HG02870 (cell line): Measurements from ENCODE around the gene HACE1.
"Not testable (repeated sequence)": the region's sequence is repeated elsewhere in the genome, so short reads cannot be mapped to it uniquely, and the experiment has no call there.

ENCODE experiments used
- ATAC-seq: cut with Tn5 transposase; IDR thresholded peaks from one replicate; pipeline ENCODE4 v1.9.1; 2021; ENCODE audit warnings: mild to moderate bottlenecking, moderate library complexity; ENCODE audit not compliant: unreplicated experiment

The HACE1 gene

DNA sequence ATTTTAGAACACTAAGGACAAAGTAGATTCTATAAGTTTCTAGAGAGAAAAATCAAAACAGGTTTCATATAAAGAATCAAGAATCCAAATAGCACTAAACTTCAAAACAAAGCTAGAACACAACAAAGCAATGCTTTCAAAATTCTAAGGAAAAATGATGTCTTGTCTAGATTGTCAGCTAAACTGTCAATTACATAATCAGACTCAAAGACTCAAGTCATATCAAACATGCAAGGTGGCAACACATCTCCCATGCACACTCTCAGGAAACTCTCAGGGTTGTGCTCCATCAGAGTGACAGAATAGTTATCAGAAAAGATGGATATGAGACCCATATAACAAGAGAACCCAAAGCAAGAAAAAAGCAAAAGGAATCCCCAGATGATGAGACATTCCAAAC is 23.9 kb downstream of the HACE1 start:
- ATAC-seq, result no peak

DNA sequence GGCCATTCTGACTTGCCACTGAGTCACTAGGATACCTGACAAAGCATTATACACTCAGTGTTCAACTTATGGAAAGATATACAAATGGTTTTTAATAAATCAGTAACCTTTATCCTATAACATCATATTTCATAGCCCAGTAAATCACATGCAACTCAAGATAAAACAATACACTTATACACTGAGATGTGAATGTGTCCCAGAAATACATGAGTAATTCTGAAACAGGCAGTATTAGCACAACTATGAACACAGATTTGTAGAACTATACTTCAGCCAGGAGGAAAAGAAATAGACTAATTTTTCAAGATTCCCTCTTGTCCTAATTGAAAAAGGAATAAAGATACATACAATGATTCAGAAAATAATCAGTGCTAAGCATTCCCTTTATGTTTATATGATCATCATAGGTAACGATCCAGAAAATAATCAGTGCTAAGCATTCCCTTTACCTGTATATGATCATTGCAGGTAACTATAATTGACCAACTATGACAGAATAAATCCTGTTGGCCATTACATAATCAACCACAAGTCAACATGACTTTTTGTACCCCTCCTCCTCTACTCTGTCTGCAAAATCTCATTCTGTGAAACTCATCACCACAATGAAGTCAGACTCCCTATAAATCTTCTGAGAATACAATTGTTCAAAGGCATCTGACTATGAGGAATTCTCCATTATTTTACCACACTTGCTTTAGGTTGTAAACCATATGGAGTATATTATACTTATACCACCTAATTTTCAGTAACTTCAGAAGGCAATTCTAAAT is 30.3 kb downstream of the HACE1 start:
- peak; percentile 59 for ATAC-seq

DNA sequence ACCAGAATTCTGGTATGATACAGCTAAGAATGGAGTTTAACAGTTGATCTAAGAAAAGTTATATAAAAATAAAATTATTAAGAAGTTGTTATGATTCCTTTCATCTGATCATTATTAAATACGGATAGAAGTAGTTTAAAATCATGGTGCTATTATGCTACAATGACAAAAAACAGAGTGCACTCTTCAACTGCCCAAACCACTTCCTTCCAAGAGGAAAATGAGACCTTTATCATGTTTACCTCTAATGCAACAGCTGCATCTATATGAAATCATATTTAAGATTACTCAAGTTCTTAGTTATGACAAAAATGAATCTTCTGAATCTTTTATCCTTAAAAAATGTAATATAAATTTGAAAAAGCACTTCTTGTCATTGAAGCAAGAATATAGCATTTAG is 31.2 kb downstream of the HACE1 start:
- ATAC-seq, result no peak

DNA sequence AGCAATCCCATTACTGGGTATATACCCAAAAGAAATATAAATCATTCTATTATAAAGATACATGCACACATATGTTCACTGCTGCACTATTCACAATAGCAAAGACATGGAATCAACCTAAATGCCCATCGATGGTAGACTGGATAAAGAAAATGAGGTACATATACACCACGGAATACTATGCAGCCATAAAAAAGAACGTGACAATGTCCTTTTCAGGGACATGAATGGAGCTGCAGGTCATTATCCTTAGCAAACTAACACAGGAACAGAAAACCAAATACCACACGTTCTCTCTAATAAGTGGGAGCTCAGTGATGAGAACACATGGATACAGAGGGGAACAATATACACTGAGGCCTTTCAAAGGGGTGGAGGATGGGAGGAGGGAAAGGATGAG is 38.9 kb downstream of the HACE1 start:
- ATAC-seq, result not testable (repeated sequence)

DNA sequence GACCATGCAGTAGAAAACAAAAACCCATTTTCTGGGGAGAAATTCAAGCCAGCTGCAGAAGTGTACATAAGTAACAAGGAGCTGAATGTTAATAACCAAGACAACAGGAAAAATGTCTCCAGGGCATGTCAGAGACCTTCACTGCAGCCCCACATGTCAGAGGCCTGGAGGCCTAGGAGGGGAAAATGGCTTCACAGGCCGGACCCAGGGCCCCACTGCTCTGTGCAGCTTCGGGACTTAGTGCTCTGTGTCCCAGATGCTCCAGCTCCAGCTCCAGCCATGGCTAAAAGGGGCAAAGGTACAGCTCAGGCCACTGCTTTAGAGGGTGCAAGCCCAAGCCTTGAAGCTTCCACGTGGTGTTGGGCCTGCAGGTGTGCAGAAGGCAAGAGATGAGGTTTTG is 43.6 kb downstream of the HACE1 start:
- ATAC-seq, result no peak

DNA sequence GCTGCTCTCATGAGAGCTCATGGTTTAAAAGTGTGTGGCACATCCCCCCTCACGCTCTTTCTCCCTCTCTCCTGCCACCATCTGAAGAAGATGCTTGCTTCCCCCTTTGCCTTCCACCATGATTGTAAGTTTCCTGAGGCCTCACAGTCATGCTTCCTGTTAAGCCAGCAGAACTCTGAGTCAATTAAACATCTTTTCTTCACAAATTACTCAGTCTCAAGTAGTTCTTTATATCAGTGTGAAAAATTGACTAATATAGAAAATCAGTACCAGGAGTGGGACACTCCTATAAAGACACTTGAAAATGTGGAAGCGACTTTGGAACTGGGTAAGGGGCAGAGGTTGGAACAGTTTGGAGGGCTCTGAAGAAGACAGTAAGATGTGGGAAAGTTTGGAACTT is 45.0 kb downstream of the HACE1 start:
- no peak for ATAC-seq

DNA sequence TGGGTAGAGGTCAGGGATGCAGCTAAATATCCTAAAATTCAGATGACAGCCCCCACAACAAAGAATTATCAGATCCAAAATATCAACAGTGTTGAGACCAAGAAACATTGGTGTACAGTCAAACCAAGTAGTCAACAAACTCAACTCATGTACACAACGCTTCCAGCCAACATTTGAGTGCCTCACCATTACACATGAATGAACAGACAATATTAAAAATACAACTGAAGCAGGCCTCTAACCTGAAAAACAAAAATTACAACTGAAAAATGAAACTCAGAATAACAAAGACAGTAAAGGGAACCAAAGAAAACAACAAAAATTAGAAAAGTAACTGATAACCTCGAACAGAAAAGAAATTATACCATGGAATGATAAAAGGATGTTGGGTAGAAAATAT is 46.2 kb downstream of the HACE1 start:
- ATAC-seq, result peak; percentile 53

DNA sequence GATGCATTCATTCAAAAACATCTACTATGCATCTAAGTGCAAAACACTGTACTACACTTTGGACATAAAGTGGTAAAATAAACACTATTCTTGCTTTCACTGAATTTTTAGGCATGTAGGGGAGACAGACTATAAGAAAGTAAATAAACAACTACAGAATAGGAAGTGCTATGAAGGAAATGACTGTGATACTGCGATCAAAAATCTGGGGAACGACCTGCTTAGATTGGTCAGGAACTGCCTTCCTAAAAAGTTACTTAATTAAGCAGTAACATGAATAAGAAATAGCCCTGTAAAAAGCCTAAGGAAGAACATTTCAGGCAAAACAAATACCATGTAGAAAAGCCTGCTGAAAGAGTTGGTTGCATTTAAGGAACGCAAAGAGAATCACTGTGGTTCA is 50.6 kb downstream of the HACE1 start:
- no peak for ATAC-seq

DNA sequence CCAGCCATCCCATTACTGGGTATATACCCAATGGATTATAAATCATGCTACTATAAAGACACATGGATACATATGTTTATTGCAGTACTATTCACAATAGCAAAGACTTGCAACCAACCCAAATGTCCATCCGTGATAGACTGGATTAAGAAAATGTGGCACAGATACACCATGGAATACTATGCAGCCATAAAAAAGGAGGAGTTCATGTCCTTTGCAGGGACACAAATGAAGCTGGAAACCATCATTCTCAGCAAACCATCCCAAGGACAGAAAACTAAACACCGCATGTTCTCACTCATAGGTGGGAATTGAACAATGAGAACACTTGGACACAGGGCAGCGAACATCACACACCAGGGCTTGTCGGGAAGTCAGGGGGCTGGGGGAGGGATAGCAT is 54.4 kb downstream of the HACE1 start:
- not testable (repeated sequence) for ATAC-seq

DNA sequence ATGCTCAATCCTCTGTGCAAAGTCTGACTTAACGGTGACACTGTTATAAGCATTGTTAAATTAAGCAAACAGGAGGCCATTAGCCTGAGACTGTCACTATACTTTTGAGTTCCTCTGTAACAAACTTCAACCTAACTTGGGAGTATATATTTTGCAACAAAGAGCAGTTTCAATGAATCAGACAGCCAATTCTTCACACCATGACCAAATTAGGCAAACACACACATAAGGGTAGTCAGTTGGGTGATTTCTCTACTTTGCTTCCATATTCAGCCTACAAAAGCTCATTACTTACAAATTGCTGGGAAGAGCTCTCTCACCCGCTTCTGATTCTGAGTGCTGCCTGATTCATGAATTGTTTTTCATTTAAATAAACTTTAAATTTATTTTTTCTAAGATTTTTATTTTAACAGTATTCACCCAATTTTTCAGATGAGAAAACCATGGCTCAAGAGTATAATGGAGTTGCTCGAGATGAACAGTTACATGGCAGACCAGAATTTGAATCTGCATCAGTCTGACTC is 60.5 kb downstream of the HACE1 start:
- no peak for ATAC-seq

DNA sequence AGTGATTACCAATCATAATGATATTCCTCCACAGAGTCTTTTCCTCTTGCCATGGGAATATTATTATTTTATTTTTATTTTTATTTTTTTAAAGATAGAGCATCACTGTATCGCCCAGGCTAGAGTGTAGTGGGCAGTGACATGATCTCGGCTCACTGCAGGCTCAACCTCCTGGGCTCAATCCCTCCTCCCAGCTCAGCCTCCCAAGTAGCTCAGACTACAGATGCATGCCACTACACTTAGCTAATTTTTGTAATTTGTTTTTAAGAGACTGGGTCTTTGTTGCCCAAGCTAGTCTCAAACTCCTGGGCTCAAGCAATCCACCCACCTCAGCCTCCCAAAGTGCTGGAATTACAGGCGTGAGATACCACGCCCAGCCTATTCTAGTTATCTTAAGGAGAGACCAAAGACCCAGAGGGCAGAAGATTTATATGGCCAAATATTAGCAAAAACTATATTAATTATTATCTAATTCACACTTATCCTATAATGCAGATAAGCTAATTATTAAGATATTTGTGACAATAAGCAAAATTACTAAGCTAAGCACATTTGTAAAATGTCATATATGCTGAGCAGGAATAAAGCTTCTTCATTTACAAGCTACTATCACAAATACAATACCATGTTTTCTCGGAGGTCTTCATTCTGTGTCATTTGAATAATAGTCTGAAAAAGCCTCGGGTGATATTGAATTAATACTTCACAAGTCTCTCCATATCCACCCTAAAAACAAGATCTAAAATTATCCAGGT is 63.5 kb downstream of the HACE1 start:
- no peak for ATAC-seq

DNA sequence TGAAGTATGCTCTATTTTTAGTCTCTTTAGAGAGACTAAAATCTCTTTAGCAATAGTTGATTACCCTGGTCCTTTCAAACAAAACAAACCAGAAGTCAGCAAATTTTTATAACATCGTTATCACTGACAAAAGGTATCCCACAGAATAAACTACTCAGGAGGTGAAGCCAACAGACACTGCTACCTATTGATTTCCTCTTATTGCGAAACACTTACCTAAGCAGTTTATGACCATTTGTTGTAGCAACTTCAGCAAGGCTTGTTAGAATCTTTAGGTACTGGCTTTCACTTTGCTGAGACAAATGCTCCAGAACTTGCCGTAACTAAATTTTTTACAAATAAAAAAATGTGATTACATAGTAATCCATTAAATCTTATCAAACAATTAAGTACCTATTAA is 64.4 kb downstream of the HACE1 start:
- ATAC-seq, result no peak

DNA sequence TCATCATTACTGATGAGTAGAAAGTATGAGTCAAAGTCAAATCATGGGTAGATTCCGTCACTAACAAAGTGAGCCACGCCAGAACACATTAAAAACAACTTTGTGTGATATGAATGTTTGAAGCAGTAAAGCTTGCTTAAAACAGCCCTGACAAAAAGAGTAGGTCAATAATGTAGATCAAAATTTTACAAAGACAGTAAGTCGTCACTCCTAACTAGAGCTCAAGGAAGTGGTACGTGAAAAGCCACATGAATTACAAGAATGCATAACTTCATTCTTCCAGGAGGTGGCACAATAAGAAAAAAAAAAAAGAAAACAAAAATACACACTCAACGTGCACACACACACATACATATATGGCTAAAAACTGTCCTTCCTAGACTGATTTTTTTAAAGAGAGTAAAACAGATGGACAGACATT is 69.9 kb downstream of the HACE1 start:
- peak; percentile 86 for ATAC-seq

DNA sequence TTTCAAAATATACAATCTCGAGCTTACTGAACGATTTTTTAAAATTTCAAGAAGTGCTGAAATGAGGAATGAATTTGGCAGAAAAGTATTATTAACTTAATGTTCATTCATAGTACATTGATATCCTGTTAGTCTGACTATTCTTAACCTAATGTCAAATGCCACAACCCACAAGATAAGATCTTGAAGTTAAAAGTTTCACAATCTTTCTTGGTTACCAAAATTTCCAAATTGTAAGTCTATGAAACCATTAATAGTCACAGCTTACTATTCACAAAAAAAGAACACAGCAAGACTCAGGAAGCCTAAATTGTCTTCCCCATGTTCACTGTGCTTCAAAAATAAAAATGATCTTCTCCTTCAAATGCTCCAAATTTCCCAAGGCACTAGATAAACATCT is 71.3 kb downstream of the HACE1 start:
- no peak for ATAC-seq

DNA sequence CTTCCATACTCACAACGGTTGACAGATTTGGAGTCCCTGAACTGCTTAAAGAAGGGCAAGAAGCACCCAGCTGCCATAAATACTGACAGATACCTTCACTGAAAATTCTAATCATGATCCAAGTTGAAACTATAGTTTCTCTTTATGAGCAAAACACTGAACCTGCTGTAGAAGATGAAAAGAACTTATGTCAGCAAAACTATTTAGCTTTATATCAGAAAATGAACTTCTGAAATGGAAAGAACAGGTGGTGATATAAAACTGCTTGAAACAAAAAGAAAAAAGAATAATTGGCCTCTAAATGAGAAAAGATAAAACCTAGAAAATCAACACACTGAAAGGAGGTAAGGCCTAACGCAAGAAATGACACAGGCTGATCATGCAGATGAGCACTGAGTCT is 72.4 kb downstream of the HACE1 start:
- no peak for ATAC-seq

DNA sequence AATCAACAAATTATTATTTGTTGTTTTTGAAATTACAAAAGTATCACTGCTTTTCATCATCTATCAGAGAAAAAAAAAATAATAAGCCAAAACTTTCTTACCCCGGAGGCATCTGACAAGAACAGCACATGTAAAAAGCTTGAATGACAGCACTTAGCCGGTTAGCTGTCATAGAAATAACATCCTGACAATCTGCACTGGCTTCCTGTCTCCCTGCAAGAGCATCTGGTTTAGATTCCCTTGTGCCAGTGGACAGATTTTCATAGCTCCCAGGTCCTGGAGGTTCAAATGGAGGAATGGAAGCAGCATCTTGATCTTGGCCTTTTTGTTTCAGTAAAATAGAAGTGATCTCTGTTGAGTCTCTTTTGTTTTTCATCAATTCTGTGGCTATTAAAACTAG is 74.8 kb downstream of the HACE1 start:
- no peak for ATAC-seq

DNA sequence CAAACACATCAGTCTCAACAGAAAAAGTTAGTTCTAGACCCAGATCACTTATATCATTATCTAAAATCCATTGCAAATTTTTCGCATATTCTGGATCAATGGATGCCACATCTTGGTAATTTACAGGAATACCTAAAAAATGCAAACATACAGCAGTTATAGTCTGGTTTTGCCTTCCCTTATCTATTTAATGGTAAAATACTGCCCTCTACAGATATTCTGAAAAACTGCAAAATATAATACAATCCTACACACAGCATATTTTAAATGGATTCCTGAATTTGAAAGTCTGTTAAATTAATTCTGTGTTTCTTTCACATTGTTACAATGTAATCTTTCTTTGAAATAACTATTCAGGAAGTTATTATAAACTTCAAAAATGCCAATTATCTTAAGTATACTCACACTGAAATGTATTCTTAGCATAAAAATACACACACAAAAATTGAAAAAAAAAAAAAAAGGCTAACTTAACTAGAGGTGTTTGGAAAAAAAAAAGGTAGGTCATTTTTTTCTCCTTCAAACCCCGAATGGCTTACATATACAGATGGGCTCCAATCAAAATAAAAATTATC is 88.4 kb downstream of the HACE1 start:
- ATAC-seq, result peak; percentile 83

DNA sequence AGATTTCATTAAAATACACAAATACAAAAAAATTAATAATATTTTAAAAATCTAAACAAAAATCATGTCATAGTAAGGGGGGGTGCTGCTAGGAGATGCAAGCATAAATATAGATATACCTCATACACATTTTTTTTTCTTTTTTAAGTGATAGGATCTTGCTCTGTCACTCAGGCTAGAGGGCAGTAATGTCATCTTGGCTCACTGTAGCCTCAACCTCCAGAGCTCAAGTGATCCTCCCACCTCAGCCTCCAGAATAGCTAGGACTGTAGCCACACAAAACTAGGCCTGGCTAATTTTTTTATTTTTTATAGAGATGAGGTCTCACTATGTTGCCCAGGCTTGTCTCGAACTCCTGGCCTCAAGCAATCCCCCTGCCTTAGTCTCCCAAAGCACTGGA is 90.8 kb downstream of the HACE1 start:
- ATAC-seq, result no peak

DNA sequence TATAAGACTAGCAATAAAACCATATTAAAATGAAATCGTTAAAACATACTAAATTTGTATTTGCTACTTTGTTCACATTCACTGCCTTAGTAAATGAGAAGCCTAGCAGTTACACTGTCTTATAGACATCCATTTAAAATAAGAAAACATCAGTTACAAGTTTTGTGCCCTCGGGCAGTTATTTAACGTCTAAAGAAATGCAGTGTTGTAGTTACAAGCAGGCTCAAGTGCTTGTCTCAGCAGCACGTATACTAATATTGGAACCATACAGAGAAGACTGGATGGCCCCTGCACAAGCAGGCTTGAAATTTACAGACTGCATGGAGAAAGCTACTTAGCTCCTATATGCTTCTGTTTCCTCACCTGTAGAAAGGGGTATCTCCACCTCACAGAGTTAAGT is 93.1 kb downstream of the HACE1 start:
- ATAC-seq, result no peak

DNA sequence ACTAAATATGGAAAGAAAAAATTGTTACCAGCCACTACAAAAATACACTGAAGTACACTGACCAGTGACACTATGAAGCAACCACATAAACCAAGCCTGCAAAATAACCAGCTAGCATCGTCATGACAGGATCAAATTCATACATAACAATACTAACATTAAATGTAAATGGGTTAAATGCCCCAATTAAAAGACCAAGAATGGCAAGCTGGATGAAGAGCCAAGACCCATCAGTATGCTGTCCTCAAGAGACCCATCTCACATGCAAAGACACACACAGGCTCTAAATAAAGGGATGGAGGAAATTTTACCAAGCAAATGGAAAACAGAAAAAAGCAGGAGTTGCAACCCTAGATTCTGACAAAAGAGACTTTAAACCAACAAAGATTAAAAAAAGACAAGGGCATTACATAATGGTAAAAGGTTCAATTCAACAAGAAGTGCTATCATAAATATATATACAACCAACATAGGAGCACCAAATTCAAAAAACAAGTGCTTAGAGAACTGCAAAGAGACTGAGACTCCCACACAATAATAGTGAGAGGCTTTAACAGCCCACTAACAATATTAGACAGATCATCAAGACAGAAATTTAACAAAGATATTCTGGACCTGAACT is 104.8 kb downstream of the HACE1 start:
- ATAC-seq, result no peak

DNA sequence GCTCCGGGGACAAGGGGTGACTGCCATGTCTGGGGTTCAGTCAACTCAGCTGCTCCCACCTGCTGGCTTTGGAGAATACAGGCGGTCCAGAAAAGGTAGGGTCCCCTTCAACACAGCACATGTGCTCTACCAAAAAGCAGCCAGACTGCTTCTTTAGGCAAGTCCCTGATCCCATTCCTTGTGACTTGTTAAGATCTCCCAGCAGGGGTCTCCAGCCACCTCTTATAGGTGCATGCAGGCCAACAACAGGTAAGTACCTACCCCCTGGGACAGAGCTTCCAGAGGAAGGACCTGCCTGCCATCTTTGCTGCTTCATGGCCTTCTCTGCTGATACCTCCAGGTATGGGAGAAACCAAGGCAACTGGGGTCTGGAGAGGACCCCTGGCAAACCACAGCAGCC is 106.5 kb downstream of the HACE1 start:
- no peak for ATAC-seq
